Gastrocnemius medialis (tissue), 4 donors: Measurements from ENCODE around the gene OMD. TPM values are rescaled to one million over a fixed set of nuclear protein-coding genes. Genes with fewer than 3 reads are reported as not detected.

Source experiments
- ATAC-seq, 2 donors: fragments of 150-250 bp; one replicate each; pipeline ENCODE4 v1.9.1; 2016
- DNase-seq, 2 donors: peaks; one replicate each; pipeline ENCODE4 v3.0.0-alpha.2; 2019
- H3K27ac ChIP-seq, 4 donors: fragments of 200-600 bp; sonication (generic); 1 replicate in 1 of 4; 2 replicates in 3 of 4; pipeline ENCODE4 v1.5.1; 2016 to 2018; ENCODE audit warnings: mild to moderate bottlenecking in 2 of 4, moderate library complexity in 1 of 4
- H3K27me3 ChIP-seq, 3 donors: fragments of 200-600 bp; sonication (generic) in 2 of 3; 1 replicate in 1 of 3; 2 replicates in 2 of 3; pipeline versions ENCODE4 v1.5.1 to v1.6.0; 2016 to 2019; ENCODE audit warnings: mild to moderate bottlenecking in 1 of 3, moderate library complexity in 1 of 3
- H3K36me3 ChIP-seq, 2 donors: fragments of 200-600 bp; sonication (generic) in 1 of 2; one replicate each; pipeline ENCODE4 v1.5.1; 2017 to 2018
- H3K4me1 ChIP-seq, 2 donors: fragments of 200-600 bp; sonication (generic) in 1 of 2; one replicate each; pipeline ENCODE4 v1.5.1; 2016 to 2017; ENCODE audit warnings: mild to moderate bottlenecking in 2 of 2
- H3K4me3 ChIP-seq, 4 donors: fragments of 200-600 bp; sonication (generic) in 3 of 4; 1 replicate in 1 of 4; 2 replicates in 3 of 4; pipeline ENCODE4 v1.5.1; 2016 to 2019; ENCODE audit warnings: mild to moderate bottlenecking in 2 of 4
- H3K9me3 ChIP-seq, 3 donors: fragments of 200-600 bp; sonication (generic) in 2 of 3; 1 replicate in 1 of 3; 2 replicates in 2 of 3; pipeline ENCODE4 v1.5.1; 2016 to 2019
- CTCF ChIP-seq, 5 experiments: fragments of 450-650 bp in 3 of 5; fragments of 200-600 bp in 2 of 5; sonication (generic) in 2 of 5; IDR thresholded peaks in 4 of 5; conservative IDR thresholded peaks in 1 of 5; 1 replicate in 4 of 5; 2 replicates in 1 of 5; pipeline ENCODE4 v1.5.1; 2016 to 2019; ENCODE audit warnings: antibody characterized with exemption in 5 of 5, mild to moderate bottlenecking in 3 of 5, moderate library complexity in 3 of 5
- POLR2A ChIP-seq, 2 donors: fragments of 450-650 bp; IDR thresholded peaks; one replicate each; pipeline ENCODE4 v1.6.1; 2017; ENCODE audit warnings: antibody characterized with exemption in 2 of 2, mild to moderate bottlenecking in 2 of 2, moderate library complexity in 2 of 2
- in situ Hi-C, 4 donors: fragments of 200-750 bp; cut with MboI; loops; one replicate each; pipeline versions ENCODE4 v1.15.0 to v1.8.0; 2017; ENCODE audit warnings: low sequenced_read_pairs in 4 of 4
- intact Hi-C: fragments of 100-400 bp; cut with DNase I; formaldehyde crosslinking; loops from one replicate; pipeline ENCODE4 v1.15.1; 2023; ENCODE audit warnings: low total_unique reads
- total RNA-seq, 4 donors: library from RNA; depleted of rRNA; stranded (reverse); fragments of >200 nt; gene quantifications; one replicate each; pipeline versions ENCODE4 v1.1.0 to v1.2.3, GENCODE V29; 2016

Gene OMD
- total RNA-seq, 4 donors from 2014 or later = 1.2 to 4.0 (median 1.9) TPM

- Histone ChIP-seq H3K9me3 (no peaks in the 10 kb centered on the region), H3K4me3 (no peak overlapping the region), H3K4me1 (peaks cover 0 to 11% of the 10 kb centered on the region in 2 donors), H3K36me3 (no peaks in the 10 kb centered on the region), H3K27ac (no peak overlapping the region), H3K27me3 (no peaks in the 10 kb centered on the region)
- no peak for ATAC-seq
- intact Hi-C loops = no loop called here
- no peak for DNase-seq
- TF ChIP-seq CTCF (IDR thresholded peaks at IDR 0.05 in 4 of 5, conservative IDR thresholded peaks at IDR 0.05 in 1 of 5) (no peak), POLR2A (IDR thresholded peaks at IDR 0.05) (no peak)
- in situ Hi-C loops = no loop called here
These were observed 28.7 kb downstream of the OMD start for GRCh38 chr9:92395617-92396016.

- Histone ChIP-seq H3K4me3 (no peak overlapping the region), H3K36me3 (no peaks in the 10 kb centered on the region), H3K4me1 (peaks cover 0 to 11% of the 10 kb centered on the region in 2 donors), H3K27ac (no peak overlapping the region), H3K9me3 (no peaks in the 10 kb centered on the region), H3K27me3 (no peaks in the 10 kb centered on the region)
- intact Hi-C loops (loop anchor here (5.0 kb wide), 1 partner anchor 41 kb away; no protein-coding TSS in a partner anchor), in situ Hi-C loops (no loop called here)
- ATAC-seq (no peak), DNase-seq (no peak)
- no peak for TF ChIP-seq CTCF (IDR thresholded peaks at IDR 0.05 in 4 of 5, conservative IDR thresholded peaks at IDR 0.05 in 1 of 5)
- TF ChIP-seq POLR2A (IDR thresholded peaks at IDR 0.05) = no peak
These were observed 30.6 kb downstream of the OMD start for GRCh38 chr9:92393686-92394085.

GRCh38 chr9:92392690-92393089, 31.6 kb downstream of the OMD start:
- Histone ChIP-seq H3K4me3 (no peak overlapping the region), H3K27me3 (no peaks in the 10 kb centered on the region), H3K9me3 (no peaks in the 10 kb centered on the region), H3K27ac (no peak overlapping the region), H3K4me1 (peaks cover 0 to 11% of the 10 kb centered on the region in 2 donors), H3K36me3 (no peaks in the 10 kb centered on the region)
- in situ Hi-C loops = no loop called here
- TF ChIP-seq CTCF (IDR thresholded peaks at IDR 0.05 in 4 of 5, conservative IDR thresholded peaks at IDR 0.05 in 1 of 5) (no peak), POLR2A (IDR thresholded peaks at IDR 0.05) (no peak)
- no peak for DNase-seq
- intact Hi-C loops = loop anchor here (5.0 kb wide), 1 partner anchor 40 kb away; no protein-coding TSS in a partner anchor
- ATAC-seq = no peak

- ATAC-seq (no peak), DNase-seq (no peak)
- in situ Hi-C loops (no loop called here), intact Hi-C loops (no loop called here)
- Histone ChIP-seq H3K36me3 (no peaks in the 10 kb centered on the region), H3K27me3 (no peaks in the 10 kb centered on the region), H3K27ac (no peak overlapping the region), H3K4me1 (no peaks in the 10 kb centered on the region), H3K9me3 (no peaks in the 10 kb centered on the region), H3K4me3 (no peak overlapping the region)
- TF ChIP-seq CTCF (IDR thresholded peaks at IDR 0.05 in 4 of 5, conservative IDR thresholded peaks at IDR 0.05 in 1 of 5) (no peak), POLR2A (IDR thresholded peaks at IDR 0.05) (no peak)
These were observed 38.3 kb downstream of the OMD start for GRCh38 chr9:92385953-92386352.

GRCh38 chr9:92385477-92385876, 38.8 kb downstream of the OMD start:
- DNase-seq = no peak
- in situ Hi-C loops = no loop called here
- H3K9me3 ChIP-seq = no peaks in the 10 kb centered on the region

More at GRCh38 chr9:92385477-92385876, 38.8 kb downstream of the OMD start:
- no peak for ATAC-seq
- TF ChIP-seq POLR2A (IDR thresholded peaks at IDR 0.05) (no peak), CTCF (IDR thresholded peaks at IDR 0.05 in 4 of 5, conservative IDR thresholded peaks at IDR 0.05 in 1 of 5) (no peak)
- Histone ChIP-seq H3K27me3 (no peaks in the 10 kb centered on the region), H3K36me3 (no peaks in the 10 kb centered on the region), H3K4me3 (no peak overlapping the region), H3K4me1 (no peaks in the 10 kb centered on the region), H3K27ac (no peak overlapping the region)
- intact Hi-C loops = no loop called here
